Esophagus muscularis mucosa (tissue), 4 donors: ENCODE results near the gene RCOR3.

Source experiments
- CTCF ChIP-seq, 3 experiments: fragments of 200-600 bp in 2 of 3; fragments of 450-650 bp in 1 of 3; sonication (generic) in 2 of 3; IDR thresholded peaks; one replicate each; pipeline ENCODE4 v1.5.1; 2017 to 2019; ENCODE audit warnings: antibody characterized with exemption in 3 of 3, mild to moderate bottlenecking in 2 of 3, moderate library complexity in 1 of 3
- EP300 ChIP-seq: sonication (generic); formaldehyde crosslinking; IDR thresholded peaks from one replicate; pipeline ENCODE4 v1.6.1; 2017; ENCODE audit warnings: antibody characterized with exemption
- POLR2A ChIP-seq: fragments of 450-650 bp; IDR thresholded peaks from one replicate; pipeline ENCODE4 v1.6.1; 2017; ENCODE audit warnings: antibody characterized with exemption, moderate library complexity, mild to moderate bottlenecking, low read depth
- POLR2AphosphoS5 ChIP-seq, 2 donors: sonication (generic); formaldehyde crosslinking; IDR thresholded peaks; one replicate each; pipeline ENCODE4 v1.6.1; 2017; ENCODE audit warnings: antibody characterized with exemption in 2 of 2

DNA sequence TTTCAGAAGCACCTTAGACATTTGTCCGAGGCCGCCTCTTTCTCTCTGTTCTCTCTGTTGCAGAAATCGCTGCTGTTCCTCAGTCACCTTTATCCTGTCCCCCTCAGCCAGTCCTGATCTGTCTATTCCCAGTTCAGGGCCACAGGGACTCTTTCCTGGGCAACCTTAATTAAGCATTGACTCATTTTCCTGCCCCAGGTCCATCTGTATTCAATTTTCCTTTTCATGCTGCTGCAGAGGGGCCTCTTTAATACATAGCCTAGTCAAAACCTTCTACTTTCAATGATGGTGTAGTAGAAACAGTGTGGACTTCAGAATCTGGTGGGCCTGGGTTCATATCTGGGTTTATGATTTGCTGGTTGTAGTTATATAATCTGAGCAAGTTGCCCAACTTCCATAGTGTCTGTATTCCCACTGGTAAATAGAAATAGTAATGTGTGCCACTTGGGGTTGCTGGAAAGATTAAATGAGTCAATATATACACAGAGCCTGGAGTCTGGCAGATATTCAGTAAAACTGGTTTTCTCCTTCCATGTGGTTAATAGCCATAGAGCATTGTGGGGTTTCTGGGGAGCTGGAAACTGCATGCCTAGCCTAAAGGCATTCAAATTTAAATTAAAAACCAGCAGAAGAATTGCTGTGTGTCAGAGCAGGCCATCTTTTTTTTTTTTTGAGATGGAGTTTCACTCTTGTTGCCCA is 72.0 kb downstream of the RCOR3 start:
- TF ChIP-seq CTCF (IDR thresholded peaks at IDR 0.05) (no peak), POLR2A (no peak), POLR2AphosphoS5 (IDR thresholded peaks at IDR 0.05) (no peak), EP300 (no peak)
